Natural killer cell (primary cell): Measurements from ENCODE around the gene PCYOX1L. TPM values are rescaled to one million over a fixed set of nuclear protein-coding genes. Genes with fewer than 3 reads are reported as not detected.

Experiments used
- ATAC-seq, 3 donors: fragments of 150-1000 bp in 2 of 3; fragments of 200-7000 bp in 1 of 3; cut with Tn5 transposase; 1 replicate in 1 of 3; 2 replicates in 2 of 3; pipeline ENCODE4 v1.10.0; 2021; ENCODE audit warnings: mild to moderate bottlenecking in 2 of 3, moderate library complexity in 2 of 3
- DNase-seq, 2 donors: peaks; one replicate each; pipeline versions ENCODE4 v3.0.0 to v3.0.0-alpha.2; 2013 to 2021; ENCODE audit warnings: mixed read lengths in 1 of 2
- H3K27ac ChIP-seq: one replicate; pipeline ENCODE4 v1.5.1; 2013; ENCODE audit warnings: mild to moderate bottlenecking, low read length
- H3K27me3 ChIP-seq: one replicate; pipeline ENCODE4 v1.6.1; 2013; ENCODE audit warnings: low read length; ENCODE audit not compliant: control insufficient read depth, insufficient read depth
- H3K36me3 ChIP-seq: one replicate; pipeline ENCODE4 v1.6.1; 2013; ENCODE audit warnings: low read length; ENCODE audit not compliant: control insufficient read depth, insufficient read depth
- H3K4me1 ChIP-seq: one replicate; pipeline ENCODE4 v1.6.1; 2013; ENCODE audit warnings: low read length; ENCODE audit not compliant: control insufficient read depth, insufficient read depth
- H3K4me3 ChIP-seq: one replicate; pipeline ENCODE4 v1.5.1; 2013; ENCODE audit warnings: low read length
- H3K9me3 ChIP-seq: one replicate; pipeline ENCODE4 v1.6.1; 2013; ENCODE audit warnings: low read length; ENCODE audit not compliant: control insufficient read depth, insufficient read depth
- H3K27ac Mint-ChIP-seq, 2 donors: one replicate each; pipeline ENCODE4 v1.8.0; 2022; ENCODE audit warnings: mild to moderate bottlenecking in 2 of 2, mixed read lengths in 2 of 2, moderate library complexity in 1 of 2
- H3K27me3 Mint-ChIP-seq, 2 donors: one replicate each; pipeline ENCODE4 v1.8.0; 2022; ENCODE audit warnings: low read depth in 2 of 2, mixed read lengths in 2 of 2
- H3K36me3 Mint-ChIP-seq: one replicate; pipeline ENCODE4 v1.8.0; 2022; ENCODE audit warnings: mixed read lengths
- H3K4me1 Mint-ChIP-seq, 2 donors: one replicate each; pipeline ENCODE4 v1.8.0; 2022; ENCODE audit warnings: mixed read lengths in 2 of 2
- H3K4me3 Mint-ChIP-seq: one replicate; pipeline ENCODE4 v1.8.0; 2022; ENCODE audit warnings: mild to moderate bottlenecking, moderate library complexity, mixed read lengths
- H3K9me3 Mint-ChIP-seq, 2 donors: one replicate each; pipeline ENCODE4 v1.8.0; 2022; ENCODE audit warnings: mixed read lengths in 2 of 2
- CTCF ChIP-seq: fragments of 200-600 bp; IDR thresholded peaks from one replicate; pipeline ENCODE4 v1.8.0; 2022; ENCODE audit warnings: antibody characterized with exemption
- WGBS: methylation state at CpG from one replicate; pipeline ENCODE4 v1.1.7; 2013; ENCODE audit warnings: missing lambda C conversion rate; ENCODE audit not compliant: insufficient coverage; 5-methylcytosine and 5-hydroxymethylcytosine counted together
- intact Hi-C: fragments of 100-400 bp; cut with micrococcal nuclease; formaldehyde crosslinking; loops from one replicate; pipeline ENCODE4 v1.14.2; 2022
- total RNA-seq, 4 donors: library from RNA; stranded (reverse); fragments of 120-200 nt in 1 of 4; gene quantifications; one replicate each; pipeline versions ENCODE4 v1.2.3 to v1.2.4, GENCODE V29; 2013 to 2022

PCYOX1L gene
- total RNA-seq, 3 donors from 2014 or later (not counting 1 experiment from before 2014, with no cell fraction given) = 16.6 to 18.1 (median 16.8) TPM

GRCh38 chr5:149376711-149377447 lies 19.0 kb downstream of the PCYOX1L start:
- H3K36me3 Mint-ChIP-seq = no peaks in the 10 kb centered on the region
- peaks cover 3% of the 10 kb centered on the region for H3K4me1 ChIP-seq
- 93% methylated on average over 7 of the region's 7 CpGs for WGBS
- ATAC-seq (no peak), DNase-seq (no peak)
- no peaks in the 10 kb centered on the region for H3K9me3 ChIP-seq
- no peak overlapping the region for H3K4me3 Mint-ChIP-seq
- H3K9me3 Mint-ChIP-seq = no peaks in the 10 kb centered on the region
- no peak overlapping the region for H3K27ac ChIP-seq
- no peak for TF ChIP-seq CTCF
- no peaks in the 10 kb centered on the region for H3K36me3 ChIP-seq
- no peaks in the 10 kb centered on the region for H3K27me3 ChIP-seq
- H3K4me1 Mint-ChIP-seq = peaks cover 0 to 3% of the 10 kb centered on the region in 2 donors
- H3K27me3 Mint-ChIP-seq = no peaks in the 10 kb centered on the region
- H3K27ac Mint-ChIP-seq = no peak overlapping the region
- intact Hi-C loops = no loop called here
- no peak overlapping the region for H3K4me3 ChIP-seq

- Mint-ChIP-seq H3K27ac (no peak overlapping the region), H3K4me1 (peaks cover 0 to 4% of the 10 kb centered on the region in 2 donors), H3K27me3 (no peaks in the 10 kb centered on the region), H3K36me3 (no peaks in the 10 kb centered on the region), H3K9me3 (no peaks in the 10 kb centered on the region), H3K4me3 (no peak overlapping the region)
- ATAC-seq = no peak
- TF ChIP-seq CTCF = no peak
- H3K27ac ChIP-seq = no peak overlapping the region
- intact Hi-C loops = no loop called here
- H3K4me1 ChIP-seq = peaks cover 5% of the 10 kb centered on the region
- no peaks in the 10 kb centered on the region for H3K27me3 ChIP-seq
- H3K4me3 ChIP-seq = no peak overlapping the region
- 89% methylated on average over 5 of the region's 5 CpGs for WGBS
- DNase-seq = no peak
- no peaks in the 10 kb centered on the region for H3K9me3 ChIP-seq
- no peaks in the 10 kb centered on the region for H3K36me3 ChIP-seq
Measured at GRCh38 chr5:149378241-149378820, 20.5 kb downstream of the PCYOX1L start.

- WGBS = 86% methylated on average over 22 of the region's 22 CpGs
- Histone ChIP-seq H3K27ac (no peak within 1 kb of the TSS), H3K9me3 (no peaks in the 10 kb centered on the region), H3K27me3 (no peaks in the 10 kb centered on the region), H3K36me3 (no peaks in the 10 kb centered on the region), H3K4me3 (no peak within 1 kb of the TSS), H3K4me1 (peaks cover 5% of the 10 kb centered on the region)
- no peak within 1 kb of the TSS for H3K4me3 Mint-ChIP-seq
- no peaks in the 10 kb centered on the region for H3K27me3 Mint-ChIP-seq
- no peaks in the 10 kb centered on the region for H3K36me3 Mint-ChIP-seq
- H3K9me3 Mint-ChIP-seq = no peaks in the 10 kb centered on the region
- intact Hi-C loops = no loop called here
- H3K27ac Mint-ChIP-seq = no peak within 1 kb of the TSS
- ATAC-seq = no peak
- no peak for TF ChIP-seq CTCF
- peaks cover 0 to 4% of the 10 kb centered on the region in 2 donors for H3K4me1 Mint-ChIP-seq
- no peak for DNase-seq
Measured at GRCh38 chr5:149379177-149379761, 21.4 kb downstream of the PCYOX1L start, which contains the start of gene IL17B. Gene IL17B, minus strand, starts transcription at chr5:149379292. Its CDS starts 67 bp downstream, at chr5:149379225.
